GM18867 (cell line): ENCODE results near the gene DIPK1C.

Experiments used
- ATAC-seq: cut with Tn5 transposase; IDR thresholded peaks from one replicate; pipeline ENCODE4 v1.9.1; 2021; ENCODE audit warnings: mild to moderate bottlenecking, moderate library complexity; ENCODE audit not compliant: unreplicated experiment

DIPK1C gene

DNA sequence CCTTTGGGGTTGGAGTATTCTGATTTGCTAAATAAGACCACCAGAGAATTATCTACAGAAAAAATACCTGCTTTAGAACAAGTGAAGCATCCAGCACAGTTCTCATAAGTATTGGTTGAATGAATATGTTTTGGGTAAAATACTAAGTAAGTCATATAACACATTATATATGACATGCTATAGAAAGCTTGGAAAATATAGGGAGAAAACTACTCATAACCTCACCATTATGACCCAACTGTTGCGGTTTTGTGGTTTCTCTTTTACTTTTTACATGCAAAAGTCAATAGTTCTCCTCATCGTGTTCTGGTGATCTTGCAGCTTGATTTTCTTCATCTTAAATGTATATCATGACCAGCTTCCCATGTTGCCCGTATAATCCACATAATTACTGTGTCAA is 66.2 kb downstream of the DIPK1C start:
- ATAC-seq = no peak

GRCh38 chr18:74389991-74390390 is 67.1 kb downstream of the DIPK1C start:
- ATAC-seq = no peak

DNA sequence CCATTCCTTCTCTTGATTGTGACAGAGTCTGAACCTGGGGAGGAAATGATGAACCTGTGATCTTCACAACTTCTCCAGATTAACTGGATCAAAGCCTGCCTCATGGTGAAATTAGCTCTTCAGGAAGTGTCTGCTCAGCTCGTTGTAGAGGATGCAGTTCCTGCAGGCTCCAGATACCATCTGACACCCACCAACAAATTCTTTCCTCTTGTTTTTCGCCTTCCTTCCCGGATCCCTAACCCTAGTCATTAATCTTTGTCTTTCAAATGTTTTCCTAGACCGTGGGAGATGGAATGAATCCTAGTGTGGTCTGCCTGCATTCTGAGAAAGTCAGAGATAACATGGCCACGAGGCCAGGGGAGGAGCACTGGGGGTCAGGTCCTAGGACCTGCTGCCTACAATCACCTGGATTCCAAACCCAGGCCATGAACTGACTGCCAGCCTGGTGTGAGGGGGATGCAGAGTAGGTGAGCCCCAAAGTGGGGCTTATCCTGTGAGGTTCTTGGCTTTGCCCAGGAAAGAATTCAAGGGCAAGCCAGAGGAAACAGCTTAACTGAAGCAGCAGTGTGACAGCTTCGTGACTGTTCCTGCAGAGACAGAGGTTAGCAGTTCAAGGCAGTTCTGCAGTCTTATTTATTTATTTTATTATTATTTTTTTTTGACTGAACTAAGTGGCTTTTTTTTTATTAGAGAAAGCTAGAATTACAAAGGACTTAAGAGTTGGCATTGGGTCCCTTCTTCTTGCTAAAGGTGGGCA is 67.8 kb downstream of the DIPK1C start:
- no peak for ATAC-seq

DNA sequence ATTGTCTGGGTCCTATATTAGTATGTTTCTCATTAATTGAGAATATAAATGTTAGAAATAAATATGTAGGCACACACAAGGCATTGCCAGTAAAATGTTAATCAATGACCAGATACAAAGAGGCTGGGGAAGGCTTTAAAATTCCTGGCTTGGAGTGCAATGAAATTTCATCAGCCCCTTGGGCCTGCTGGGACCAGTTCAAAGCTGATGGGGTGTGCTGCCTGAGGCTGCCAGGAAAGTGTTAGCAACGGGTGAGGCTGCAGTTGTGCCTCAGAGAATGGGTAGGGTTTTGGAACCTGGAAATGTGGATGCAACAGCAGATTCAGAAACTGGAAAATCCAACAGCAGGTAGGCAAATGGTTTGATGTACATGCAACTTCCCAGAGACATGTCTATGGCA is 68.9 kb downstream of the DIPK1C start:
- no peak for ATAC-seq

GRCh38 chr18:74387383-74387782 is 69.7 kb downstream of the DIPK1C start:
- ATAC-seq = no peak
